Measurements from ENCODE around the gene EPOP.

GRCh38 chr17:38705523-38705802 lies 30.7 kb upstream of the EPOP start:
- no peak for TF ChIP-seq CTCF (conservative IDR thresholded peaks at IDR 0.05)
- no peak for TF ChIP-seq EZH2 (IDR thresholded peaks at IDR 0.05; ENCODE audit: low read depth)
